Liver (tissue), 9 donors: ENCODE measurements around the gene ARHGAP21. TPM values are rescaled to one million over a fixed set of nuclear protein-coding genes. Genes with fewer than 3 reads are reported as not detected.

Experiments
- DNase-seq: peaks from one replicate; pipeline ENCODE4 v3.0.0-alpha.2; 2017; ENCODE audit warnings: low spot score
- H3K27ac ChIP-seq, 2 donors: one replicate each; pipeline ENCODE4 v1.7.0; 2013; ENCODE audit warnings: inconsistent platforms in 2 of 2, low read length in 2 of 2, control low read depth in 1 of 2, low read depth in 1 of 2, mild to moderate bottlenecking in 1 of 2
- H3K27me3 ChIP-seq, 4 donors: one replicate each; pipeline versions ENCODE4 v1.6.1 to v1.7.0; 2013; ENCODE audit warnings: low read length in 3 of 4, inconsistent platforms in 1 of 4, mild to moderate bottlenecking in 1 of 4, moderate library complexity in 1 of 4; ENCODE audit not compliant: control insufficient read depth in 4 of 4, insufficient read depth in 4 of 4
- H3K36me3 ChIP-seq, 4 donors: one replicate each; pipeline versions ENCODE4 v1.6.1 to v1.7.0; 2013; ENCODE audit warnings: low read length in 3 of 4, mild to moderate bottlenecking in 3 of 4, low read depth in 1 of 4, moderate library complexity in 1 of 4; ENCODE audit not compliant: control insufficient read depth in 4 of 4, insufficient read depth in 3 of 4
- H3K4me1 ChIP-seq, 4 donors: one replicate each; pipeline versions ENCODE4 v1.6.1 to v1.7.0; 2013; ENCODE audit warnings: low read length in 3 of 4, mild to moderate bottlenecking in 3 of 4, moderate library complexity in 1 of 4; ENCODE audit not compliant: control insufficient read depth in 4 of 4, insufficient read depth in 4 of 4
- H3K4me3 ChIP-seq, 3 donors: one replicate each; pipeline versions ENCODE4 v1.6.1 to v1.7.0; 2013; ENCODE audit warnings: low read length in 3 of 3, control low read depth in 1 of 3, low read depth in 1 of 3, mild to moderate bottlenecking in 1 of 3
- H3K9ac ChIP-seq, 2 donors: one replicate each; pipeline ENCODE4 v1.7.0; 2013; ENCODE audit warnings: low read length in 2 of 2, mild to moderate bottlenecking in 2 of 2, moderate library complexity in 2 of 2, control low read depth in 1 of 2, low read depth in 1 of 2
- H3K9me3 ChIP-seq, 4 donors: one replicate each; pipeline versions ENCODE4 v1.6.1 to v1.7.0; 2013; ENCODE audit warnings: low read length in 3 of 4; ENCODE audit not compliant: control insufficient read depth in 4 of 4
- ATF3 ChIP-seq: IDR thresholded peaks from 2 replicates; pipeline ENCODE4 v1.6.1; 2016; ENCODE audit warnings: antibody characterized with exemption
- EGR1 ChIP-seq, 2 donors: IDR thresholded peaks; 2 replicates each; pipeline ENCODE4 v1.6.1; 2016 to 2018; ENCODE audit warnings: antibody characterized with exemption in 2 of 2, low read depth in 2 of 2
- FOXA1 ChIP-seq: IDR thresholded peaks from 2 replicates; pipeline ENCODE4 v1.6.1; 2016; ENCODE audit warnings: antibody characterized with exemption
- HNF4A ChIP-seq, 2 donors: conservative IDR thresholded peaks; 2 replicates each; pipeline ENCODE4 v1.6.1; 2016; ENCODE audit warnings: antibody characterized with exemption in 2 of 2, mild to moderate bottlenecking in 2 of 2
- HNF4G ChIP-seq: IDR thresholded peaks from 2 replicates; pipeline ENCODE4 v1.6.1; 2016; ENCODE audit warnings: antibody characterized with exemption
- JUND ChIP-seq, 2 donors: IDR thresholded peaks; 2 replicates each; pipeline ENCODE4 v1.6.1; 2016; ENCODE audit warnings: antibody characterized with exemption in 2 of 2
- MAX ChIP-seq: IDR thresholded peaks from 2 replicates; pipeline ENCODE4 v1.6.1; 2016; ENCODE audit warnings: antibody characterized with exemption
- NR2F2 ChIP-seq: IDR thresholded peaks from 2 replicates; pipeline ENCODE4 v1.6.1; 2016; ENCODE audit warnings: antibody characterized with exemption
- RAD21 ChIP-seq, 2 donors: IDR thresholded peaks; 2 replicates each; pipeline ENCODE4 v1.6.1; 2016; ENCODE audit warnings: antibody characterized with exemption in 2 of 2, mild to moderate bottlenecking in 2 of 2
- REST ChIP-seq: IDR thresholded peaks from 2 replicates; pipeline ENCODE4 v1.6.1; 2016; ENCODE audit warnings: antibody characterized with exemption, mild to moderate bottlenecking
- RXRA ChIP-seq, 2 donors: IDR thresholded peaks; 2 replicates each; pipeline ENCODE4 v1.6.1; 2017 to 2018; ENCODE audit warnings: antibody characterized with exemption in 2 of 2, mild to moderate bottlenecking in 1 of 2
- TAF1 ChIP-seq: conservative IDR thresholded peaks from 2 replicates; pipeline ENCODE4 v1.6.1; 2016; ENCODE audit warnings: antibody characterized with exemption, mild to moderate bottlenecking
- YY1 ChIP-seq: IDR thresholded peaks from 2 replicates; pipeline ENCODE4 v1.6.1; 2016; ENCODE audit warnings: antibody characterized with exemption, mild to moderate bottlenecking
- ZBTB33 ChIP-seq: IDR thresholded peaks from 2 replicates; pipeline ENCODE4 v1.6.1; 2016; ENCODE audit warnings: antibody characterized with exemption
- WGBS: extraction: QIAGEN DNeasy Blood & Tissue Kit; methylation state at CpG from one replicate; pipeline ENCODE4 v1.1.7; 2013; 5-methylcytosine and 5-hydroxymethylcytosine counted together
- polyA plus RNA-seq, 2 donors: library from polyadenylated mRNA; stranded (reverse) in 1 of 2; unstranded in 1 of 2; fragments of 200-250 nt in 1 of 2; fragments of >200 nt in 1 of 2; fragmentation: Nextera tagmentation in 1 of 2; extraction: Ambion mirVana in 1 of 2; gene quantifications; one replicate each; pipeline versions ENCODE4 v1.2.1 to v1.2.3, GENCODE V29; 2013 to 2015
- total RNA-seq, 2 donors: library from RNA; depleted of rRNA; stranded (reverse); fragments of >200 nt; gene quantifications; one replicate each; pipeline ENCODE4 v1.2.3, GENCODE V29; 2014
- donor health status: healthy.
- donor health status: healthy.
- donor health status: healthy.
- donor health status: healthy.
- donor health status: healthy.

The ARHGAP21 gene
- total and polyA plus RNA-seq, 4 donors = 7.8 to 30.6 (median 15.7) TPM

GRCh38 chr10:24542314-24543270, 181.1 kb downstream of the ARHGAP21 start:
- WGBS = 93% methylated on average over 14 of the region's 14 CpGs

GRCh38 chr10:24541239-24541753, 182.4 kb downstream of the ARHGAP21 start:
- no peak for DNase-seq
- Histone ChIP-seq H3K9me3 (no peaks in the 10 kb centered on the region), H3K9ac (no peak overlapping the region), H3K27ac (no peak overlapping the region), H3K36me3 (peaks cover 15 to 78% (median 64%) of the 10 kb centered on the region in 4 donors), H3K4me3 (no peak overlapping the region), H3K4me1 (no peaks in the 10 kb centered on the region), H3K27me3 (no peaks in the 10 kb centered on the region)
- 74% methylated on average over 9 of the region's 9 CpGs for WGBS
- TF ChIP-seq RXRA (IDR thresholded peaks at IDR 0.05) (no peak), TAF1 (no peak), HNF4A (conservative IDR thresholded peaks at IDR 0.05) (no peak), RAD21 (IDR thresholded peaks at IDR 0.05) (no peak), MAX (no peak), EGR1 (IDR thresholded peaks at IDR 0.05; ENCODE audit: low read depth in 2 of 2) (no peak), ZBTB33 (no peak), ATF3 (no peak)

More at GRCh38 chr10:24542314-24543270, 181.1 kb downstream of the ARHGAP21 start:
- no peaks in the 10 kb centered on the region for H3K27me3 ChIP-seq
- peaks cover 11 to 72% (median 58%) of the 10 kb centered on the region in 4 donors for H3K36me3 ChIP-seq
- H3K4me3 ChIP-seq = no peak overlapping the region
- H3K4me1 ChIP-seq = no peaks in the 10 kb centered on the region
- TF ChIP-seq HNF4G (no peak), YY1 (no peak), FOXA1 (no peak), ZBTB33 (no peak), JUND (IDR thresholded peaks at IDR 0.05) (no peak)
- H3K9me3 ChIP-seq = no peaks in the 10 kb centered on the region
- DNase-seq = no peak
- H3K27ac ChIP-seq = no peak overlapping the region
- no peak overlapping the region for H3K9ac ChIP-seq

- Histone ChIP-seq H3K9me3 (no peaks in the 10 kb centered on the region), H3K4me1 (no peaks in the 10 kb centered on the region), H3K27me3 (no peaks in the 10 kb centered on the region), H3K27ac (no peak overlapping the region), H3K36me3 (peaks cover 21 to 75% (median 65%) of the 10 kb centered on the region in 4 donors), H3K4me3 (no peak overlapping the region), H3K9ac (no peak overlapping the region)
- 86% methylated on average over 11 of the region's 11 CpGs for WGBS
- DNase-seq = no peak
- TF ChIP-seq ATF3 = no peak
- no peak for TF ChIP-seq RXRA (IDR thresholded peaks at IDR 0.05)
- no peak for TF ChIP-seq HNF4G
- no peak for TF ChIP-seq NR2F2
- TF ChIP-seq REST = no peak
- TF ChIP-seq ZBTB33 = no peak
- TF ChIP-seq MAX = no peak
- no peak for TF ChIP-seq HNF4A (conservative IDR thresholded peaks at IDR 0.05)
Observed at GRCh38 chr10:24536636-24537035, 187.1 kb downstream of the ARHGAP21 start.
